NCI-H2196 treated with DMSO at 0.1 percent for 48 hours (cell line): ENCODE data around the gene RAET1L.
"Not testable (repeated sequence)": the region's sequence is repeated elsewhere in the genome, so short reads cannot be mapped to it uniquely, and the experiment has no call there.

Experiments used
- DNase-seq: peaks from one replicate; lab custom pipeline; 2025; ENCODE audit not compliant: unreplicated experiment; lab: John Stamatoyannopoulos, UW

RAET1L gene

GRCh38 chr6:150044621-150045145, 19.4 kb upstream of the RAET1L start:
- DNase-seq, result no peak

GRCh38 chr6:150043501-150044412, 18.4 kb upstream of the RAET1L start:
- no peak for DNase-seq

DNA sequence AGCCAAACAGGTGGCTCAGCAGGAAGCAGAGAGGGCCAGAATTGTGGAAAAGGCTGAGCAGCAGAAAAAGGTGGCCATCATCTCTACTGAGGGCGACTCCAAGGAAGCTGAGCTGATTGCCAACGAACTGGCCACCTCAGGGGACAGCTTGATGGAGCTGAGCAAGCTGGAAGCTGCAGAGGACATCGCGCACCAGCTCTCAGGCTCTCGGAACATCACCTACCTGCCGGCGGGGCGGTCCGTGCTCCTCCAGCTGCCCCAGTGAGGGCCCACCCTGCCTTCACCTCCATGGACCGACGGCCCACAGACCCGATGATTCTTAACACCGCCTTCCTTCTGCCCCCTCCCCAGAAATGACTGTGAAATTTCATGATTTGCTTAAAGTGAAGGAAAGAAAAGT, 17.8 kb upstream of the RAET1L start:
- no peak for DNase-seq

- no peak for DNase-seq
Observed at GRCh38 chr6:150038202-150039062, 13.1 kb upstream of the RAET1L start.

DNA sequence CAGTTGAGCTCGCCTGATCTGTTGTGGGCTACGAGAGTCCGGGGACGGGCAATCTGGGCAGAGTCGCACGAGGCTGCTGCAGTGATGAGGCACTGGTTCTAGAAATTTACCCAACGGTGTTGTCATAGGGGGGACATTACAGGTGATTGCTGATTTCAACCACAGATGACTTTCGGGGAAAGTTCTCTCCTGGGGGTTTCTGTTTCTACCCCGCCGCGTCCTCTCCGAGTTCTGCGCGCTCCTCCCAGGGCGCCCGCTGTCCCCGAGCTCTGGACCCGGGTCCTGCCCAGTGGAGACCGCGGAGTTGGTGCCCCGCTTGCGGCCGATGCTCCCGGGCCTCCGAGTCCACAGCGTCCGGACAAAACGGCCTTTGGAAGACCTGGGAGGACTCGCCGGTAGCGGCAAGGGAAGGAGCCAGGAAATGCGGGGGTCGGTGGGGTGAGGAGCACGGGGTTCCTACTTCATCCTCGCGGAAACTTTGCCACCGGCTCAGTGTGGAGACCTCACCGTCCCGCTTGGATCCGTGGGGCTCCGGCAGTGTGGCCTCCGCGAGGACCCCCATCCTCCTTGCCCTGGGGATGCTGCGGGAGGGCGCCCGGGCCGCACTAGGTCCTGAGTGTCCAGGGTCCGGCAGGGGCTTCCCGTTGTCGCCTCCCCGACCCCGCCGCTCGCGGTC, 12.3 kb upstream of the RAET1L start:
- DNase-seq, result no peak

GRCh38 chr6:150036081-150036480, 10.7 kb upstream of the RAET1L start:
- no peak for DNase-seq

DNA sequence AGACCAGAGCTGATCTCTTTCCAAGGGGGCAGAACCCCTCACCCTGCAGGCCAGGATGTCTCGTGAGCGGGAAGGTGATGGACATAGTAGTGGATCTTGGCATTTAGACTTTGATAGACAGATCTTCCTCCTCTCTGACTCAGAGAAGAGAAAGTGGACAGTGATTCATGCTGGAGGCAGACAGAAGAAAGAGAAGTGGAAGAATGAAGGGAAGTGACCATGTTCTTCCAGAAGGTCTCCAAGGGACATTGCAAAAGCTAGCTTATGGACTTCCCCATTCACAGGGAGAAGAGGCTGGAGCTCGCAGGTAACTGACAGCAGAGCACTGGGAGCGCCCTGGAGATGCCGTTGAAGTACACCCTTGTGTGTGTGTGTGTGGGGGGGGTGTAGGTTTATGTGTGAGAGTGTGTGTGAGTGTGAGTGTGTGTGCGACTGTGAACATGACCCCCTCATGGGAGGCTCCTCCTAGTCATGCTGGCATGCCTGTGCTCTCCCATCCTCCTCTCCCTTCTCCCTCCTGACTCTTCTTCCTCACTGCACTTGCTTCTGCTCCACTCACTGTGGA, 8.0 kb upstream of the RAET1L start:
- no peak for DNase-seq

GRCh38 chr6:150032598-150032997, 7.3 kb upstream of the RAET1L start:
- DNase-seq, result no peak

- DNase-seq, result no peak
Observed at GRCh38 chr6:150030611-150031010, 5.3 kb upstream of the RAET1L start.

- DNase-seq, result no peak
Observed at GRCh38 chr6:150029749-150030148, 4.4 kb upstream of the RAET1L start.

DNA sequence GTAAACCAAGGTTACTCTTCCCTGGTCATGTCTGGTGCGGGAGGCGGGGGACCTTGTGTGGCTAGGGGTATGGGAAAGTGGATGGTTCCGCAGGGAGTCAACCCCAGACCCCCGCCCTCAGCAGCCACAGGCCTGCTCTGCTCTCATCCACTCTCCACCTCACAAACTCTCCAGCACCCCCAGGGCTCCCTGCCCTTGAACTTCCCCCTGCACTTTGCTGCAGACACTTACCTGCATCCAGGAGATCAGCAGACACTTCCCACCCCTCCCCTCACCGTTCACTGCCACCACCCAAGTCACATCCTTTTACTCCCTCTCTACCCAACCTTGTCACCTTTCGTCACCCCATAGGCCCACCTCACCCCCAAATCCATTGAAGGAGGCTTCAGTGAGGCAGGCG, 3.9 kb upstream of the RAET1L start:
- DNase-seq, result no peak

GRCh38 chr6:150028799-150029198, 3.5 kb upstream of the RAET1L start:
- no peak for DNase-seq

GRCh38 chr6:150027806-150028565, 2.7 kb upstream of the RAET1L start:
- no peak for DNase-seq

DNA sequence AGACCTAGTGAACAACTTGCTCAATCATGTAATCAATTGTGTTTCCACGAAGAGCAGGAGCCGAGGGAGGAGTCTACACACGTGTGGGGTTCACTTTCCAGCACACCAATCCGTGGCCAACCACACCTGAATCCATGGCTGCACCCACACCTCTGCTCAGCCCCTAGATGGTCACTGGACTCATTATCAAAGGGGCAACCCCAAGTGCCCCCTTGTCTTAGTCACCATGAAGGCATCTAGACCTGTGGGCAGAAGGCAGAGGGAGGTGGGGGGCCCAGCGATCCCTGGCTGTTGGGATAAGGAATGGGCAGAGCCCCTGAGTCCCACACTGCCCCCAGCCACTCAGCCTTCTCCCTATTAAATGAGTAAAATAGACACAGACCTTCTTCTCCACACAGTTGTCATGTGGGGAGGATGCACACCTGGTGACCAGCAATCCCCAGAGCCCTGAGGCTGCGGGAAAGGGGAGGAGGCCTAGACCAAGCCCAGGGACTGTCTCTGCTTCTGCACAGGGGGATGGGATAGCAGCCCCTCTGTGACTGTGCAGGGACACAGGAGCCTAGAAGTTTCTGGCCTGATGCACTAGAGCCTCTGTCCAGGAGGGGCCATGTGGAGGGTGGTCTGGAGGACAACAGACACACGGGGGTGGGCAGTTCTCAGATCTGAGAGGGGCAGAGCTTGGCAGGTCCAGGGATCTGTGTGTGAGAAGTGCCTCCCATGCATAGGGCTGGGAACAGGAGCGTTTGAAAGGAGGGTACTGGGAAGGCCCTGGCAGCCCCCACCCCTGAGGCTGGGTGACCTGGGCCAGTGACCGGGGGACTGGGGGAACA, 1.9 kb upstream of the RAET1L start:
- DNase-seq, result no peak

DNA sequence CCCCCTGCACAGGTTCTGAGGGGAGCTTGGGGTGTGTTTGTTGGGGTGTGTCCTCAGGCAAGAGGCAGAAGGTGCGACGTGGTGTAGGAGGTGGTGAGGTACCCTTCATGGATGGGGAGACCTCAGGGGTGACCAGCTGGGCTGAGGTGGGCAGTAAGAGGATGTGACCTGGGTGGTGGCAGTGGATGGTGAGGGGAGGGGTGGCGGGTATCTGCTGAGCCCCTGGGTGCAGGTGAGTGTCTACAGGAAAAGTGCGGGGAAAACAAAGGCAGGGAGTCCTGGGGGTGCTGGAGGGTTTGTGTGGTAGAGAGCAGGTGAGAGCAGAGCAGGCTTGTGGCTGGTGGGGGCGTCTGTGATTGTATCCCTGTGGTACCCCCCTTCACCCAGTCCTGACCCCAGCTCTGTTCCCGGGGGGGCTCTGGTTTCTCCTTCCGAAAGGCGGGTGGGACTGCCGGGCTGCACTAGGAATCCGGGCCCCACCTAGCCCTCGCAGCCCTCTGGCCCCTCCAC, 631 bp downstream of the RAET1L start:
- no peak for DNase-seq

DNA sequence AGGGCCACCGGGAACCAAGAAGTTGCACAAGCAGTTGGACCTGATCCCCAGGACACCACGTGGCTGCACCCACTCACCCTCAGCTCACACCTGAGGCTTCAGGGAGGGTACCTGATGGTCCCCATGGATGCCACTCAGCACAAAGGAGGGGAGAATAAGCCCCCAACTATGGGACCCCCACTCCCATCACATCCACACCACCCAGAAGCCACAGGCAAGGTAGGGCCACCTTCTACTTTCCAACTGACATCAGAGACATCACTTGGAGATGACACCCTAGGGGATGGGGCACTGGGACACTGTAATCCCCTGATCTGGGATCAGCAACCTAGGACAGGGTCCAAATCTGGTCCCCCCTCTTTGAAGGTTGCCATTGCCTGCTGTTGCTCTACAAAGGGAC, 1.3 kb downstream of the RAET1L start:
- DNase-seq, result not testable (repeated sequence)

DNA sequence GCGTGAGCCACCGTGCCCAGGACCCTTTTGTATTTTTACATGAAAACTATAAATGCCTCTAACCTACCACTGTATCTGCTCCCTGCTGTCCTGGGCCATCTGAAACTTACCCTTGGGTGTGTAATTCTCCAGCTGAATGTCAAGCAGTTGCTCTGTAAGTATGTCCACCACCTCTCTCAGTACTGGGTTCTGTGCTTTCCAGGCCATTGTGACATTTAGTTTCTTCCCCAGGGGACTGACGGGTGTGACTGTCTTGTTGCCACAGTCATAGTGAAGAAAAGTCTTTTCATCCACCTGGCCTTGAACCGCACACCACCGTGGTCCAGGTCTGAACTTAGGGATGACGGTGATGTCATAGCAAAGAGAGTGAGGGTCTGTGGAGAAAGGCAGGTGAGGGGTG, 3.5 kb downstream of the RAET1L start:
- DNase-seq, result not testable (repeated sequence)

DNA sequence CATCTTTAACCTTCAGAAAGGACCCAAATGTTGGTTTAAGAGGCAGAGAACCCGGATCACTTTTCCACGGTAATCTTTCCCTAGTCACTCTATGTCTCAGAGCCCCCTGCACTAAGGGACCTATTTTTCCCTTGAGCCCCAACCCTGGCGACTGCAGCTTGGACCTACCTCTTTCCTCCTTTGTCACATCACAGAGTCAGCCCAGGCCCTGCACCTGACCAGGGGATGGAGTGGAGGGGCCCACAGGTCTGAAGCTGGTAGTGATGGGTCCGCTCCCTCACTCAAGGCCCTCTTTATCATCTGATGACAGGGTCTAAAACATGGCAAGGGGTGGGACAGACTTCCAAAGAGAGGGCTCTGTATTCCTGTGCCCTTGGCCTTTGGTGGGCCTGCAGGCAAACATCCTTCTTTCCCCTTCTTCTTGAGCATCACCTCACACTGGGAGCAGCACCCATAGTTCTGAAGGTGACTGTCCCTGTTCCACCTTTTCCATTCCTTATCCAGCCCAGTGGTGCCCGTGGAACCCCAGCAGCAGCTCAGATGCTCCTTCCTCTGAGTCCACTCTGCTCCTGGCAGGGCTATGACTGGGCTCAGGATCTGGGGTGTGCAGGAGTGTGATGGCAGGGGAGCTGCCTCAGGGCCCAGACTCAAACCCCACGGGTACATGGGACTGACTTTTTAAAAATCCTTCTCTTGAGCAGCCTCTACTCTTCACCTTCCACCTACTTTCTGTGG, 6.3 kb downstream of the RAET1L start:
- DNase-seq, result no peak

- not testable (repeated sequence) for DNase-seq
Observed at GRCh38 chr6:150017186-150017521, 8.2 kb downstream of the RAET1L start.
